WERI-Rb-1 (cell line): ENCODE measurements around the gene IL17RA.

Experiments used
- DNase-seq: peaks from one replicate; pipeline ENCODE4 v3.0.0-alpha.2; 2020
- H3K27ac ChIP-seq: fragments of 250-450 bp; sonication (Bioruptor Pico); 2 replicates; pipeline ENCODE4 v1.5.1; 2020; ENCODE audit warnings: mild to moderate bottlenecking, moderate library complexity
- H3K27me3 ChIP-seq: fragments of 250-450 bp; sonication (Bioruptor Pico); 2 replicates; pipeline ENCODE4 v1.5.1; 2021; ENCODE audit warnings: mild to moderate bottlenecking, low read depth, moderate library complexity; ENCODE audit not compliant: insufficient read depth, severe bottlenecking
- H3K36me3 ChIP-seq: fragments of 250-450 bp; sonication (Bioruptor Pico); 2 replicates; pipeline ENCODE4 v1.5.1; 2020; ENCODE audit warnings: mild to moderate bottlenecking, moderate library complexity
- H3K4me3 ChIP-seq: 2 replicates; pipeline ENCODE4 v1.5.1; 2011; ENCODE audit warnings: low read depth, mild to moderate bottlenecking, control low read depth, low read length
- H3K9me3 ChIP-seq: fragments of 250-450 bp; sonication (Bioruptor Pico); 2 replicates; pipeline ENCODE4 v1.5.1; 2021; ENCODE audit warnings: mild to moderate bottlenecking, moderate library complexity; ENCODE audit not compliant: severe bottlenecking
- TF ChIP-seq, protein P1 (sequence below): IDR thresholded peaks from 2 replicates; pipeline ENCODE4 v1.5.1; 2011; ENCODE audit warnings: low read depth, mild to moderate bottlenecking, control low read depth, inconsistent platforms, low read length

Gene IL17RA

GRCh38 chr22:17079572-17079971, 5.2 kb upstream of the IL17RA start:
- Histone ChIP-seq H3K27ac (no peak overlapping the region), H3K36me3 (no peaks in the 10 kb centered on the region)
- no peak for DNase-seq

DNA sequence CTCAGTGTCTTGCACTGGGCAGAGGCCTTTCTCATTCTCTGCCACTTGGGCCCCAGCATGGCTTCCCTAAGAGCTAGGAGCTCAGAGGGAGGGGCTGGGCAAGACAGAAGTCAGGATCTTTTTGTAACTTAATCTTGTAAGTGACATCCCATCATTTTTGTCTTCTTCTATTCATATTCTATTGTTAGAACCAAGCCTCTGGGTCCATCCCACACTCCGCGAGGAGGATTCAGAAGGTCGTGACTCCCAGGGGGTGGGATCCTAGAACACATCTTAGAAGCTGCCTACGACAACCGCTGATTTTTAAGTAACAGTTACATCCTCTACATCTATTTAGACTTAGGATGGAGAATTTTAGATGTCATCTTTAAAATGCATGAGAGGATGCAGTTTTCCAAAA, 1.5 kb upstream of the IL17RA start:
- no peaks in the 10 kb centered on the region; the same call in 1 of the 2 replicates for H3K36me3 ChIP-seq

More at GRCh38 chr22:17079572-17079971, 5.2 kb upstream of the IL17RA start:
- Histone ChIP-seq H3K4me3 (no peak overlapping the region), H3K27me3 (peaks cover 1% of the 10 kb centered on the region), H3K9me3 (no peaks in the 10 kb centered on the region)
- TF ChIP-seq, protein P1, sequence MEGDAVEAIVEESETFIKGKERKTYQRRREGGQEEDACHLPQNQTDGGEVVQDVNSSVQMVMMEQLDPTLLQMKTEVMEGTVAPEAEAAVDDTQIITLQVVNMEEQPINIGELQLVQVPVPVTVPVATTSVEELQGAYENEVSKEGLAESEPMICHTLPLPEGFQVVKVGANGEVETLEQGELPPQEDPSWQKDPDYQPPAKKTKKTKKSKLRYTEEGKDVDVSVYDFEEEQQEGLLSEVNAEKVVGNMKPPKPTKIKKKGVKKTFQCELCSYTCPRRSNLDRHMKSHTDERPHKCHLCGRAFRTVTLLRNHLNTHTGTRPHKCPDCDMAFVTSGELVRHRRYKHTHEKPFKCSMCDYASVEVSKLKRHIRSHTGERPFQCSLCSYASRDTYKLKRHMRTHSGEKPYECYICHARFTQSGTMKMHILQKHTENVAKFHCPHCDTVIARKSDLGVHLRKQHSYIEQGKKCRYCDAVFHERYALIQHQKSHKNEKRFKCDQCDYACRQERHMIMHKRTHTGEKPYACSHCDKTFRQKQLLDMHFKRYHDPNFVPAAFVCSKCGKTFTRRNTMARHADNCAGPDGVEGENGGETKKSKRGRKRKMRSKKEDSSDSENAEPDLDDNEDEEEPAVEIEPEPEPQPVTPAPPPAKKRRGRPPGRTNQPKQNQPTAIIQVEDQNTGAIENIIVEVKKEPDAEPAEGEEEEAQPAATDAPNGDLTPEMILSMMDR = no peak

GRCh38 chr22:17083811-17084441, 874 bp upstream of the IL17RA start:
- Histone ChIP-seq H3K4me3 (peak overlapping the region; percentile 61), H3K9me3 (no peaks in the 10 kb centered on the region), H3K27me3 (no peaks in the 10 kb centered on the region), H3K36me3 (no peaks in the 10 kb centered on the region; the same call in 1 of the 2 replicates), H3K27ac (peak overlapping the region; percentile 66)
- TF ChIP-seq, protein P1 = no peak
- no peak for DNase-seq

More for the DNA sequence above, 1.5 kb upstream of the IL17RA start:
- Histone ChIP-seq H3K27me3 (no peaks in the 10 kb centered on the region), H3K27ac (no peak overlapping the region), H3K4me3 (no peak overlapping the region), H3K9me3 (no peaks in the 10 kb centered on the region)
- no peak for DNase-seq
- TF ChIP-seq, protein P1 = no peak

DNA sequence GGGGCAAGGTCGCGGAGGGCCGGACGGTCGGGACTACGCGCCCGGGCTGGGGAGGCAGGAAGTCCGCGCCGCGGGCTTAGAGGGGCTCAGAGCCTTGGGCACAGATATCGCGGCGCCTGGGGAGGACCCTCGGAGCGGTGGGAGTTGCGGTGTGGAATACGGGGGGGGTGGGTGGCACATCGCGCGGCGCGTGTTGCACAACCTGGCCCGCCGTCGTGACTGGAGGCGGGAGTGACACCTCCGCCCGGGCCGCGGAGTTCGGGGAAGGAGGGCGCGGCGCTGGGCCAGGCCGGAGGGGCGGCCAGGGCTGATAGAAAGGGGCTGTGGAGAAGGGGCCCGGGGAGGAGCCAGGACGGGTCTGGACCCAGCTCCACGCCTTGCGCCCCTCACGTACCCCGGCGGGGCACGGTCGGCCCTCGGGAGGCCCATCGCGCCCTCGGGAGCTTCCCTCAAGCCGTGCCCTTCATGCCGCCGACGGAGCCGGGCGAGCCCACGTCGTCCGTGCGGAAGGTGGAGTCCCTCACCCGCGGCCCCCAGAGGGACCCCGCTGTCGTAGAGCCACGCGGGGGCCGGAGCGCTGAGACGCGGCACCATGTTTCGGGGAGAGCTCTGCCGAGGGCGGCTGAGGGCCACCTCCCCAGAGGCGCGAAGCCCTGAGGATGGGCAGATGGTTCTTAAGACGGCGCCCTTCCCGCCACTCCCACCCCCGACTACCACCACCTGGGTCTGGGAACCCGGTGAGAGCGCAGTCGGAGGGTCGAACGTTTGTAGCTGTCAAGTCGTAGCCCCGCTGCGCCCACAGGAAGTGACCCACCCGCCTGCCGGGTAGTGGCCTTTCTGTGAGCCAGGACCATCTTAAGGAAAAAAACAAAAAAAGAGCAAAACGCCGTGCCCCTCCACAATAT, 729 bp downstream of the IL17RA start:
- DNase-seq = no peak
- H3K9me3 ChIP-seq = no peaks in the 10 kb centered on the region
- H3K4me3 ChIP-seq = peak overlapping the region; percentile 61
- no peaks in the 10 kb centered on the region; the same call in 1 of the 2 replicates for H3K36me3 ChIP-seq
- H3K27me3 ChIP-seq = no peaks in the 10 kb centered on the region
- peak overlapping the region; percentile 66 for H3K27ac ChIP-seq
- TF ChIP-seq, protein P1 = no peak

GRCh38 chr22:17086296-17086695, 1.5 kb downstream of the IL17RA start:
- H3K36me3 ChIP-seq = no peaks in the 10 kb centered on the region; the same call in 1 of the 2 replicates
- DNase-seq = no peak
- H3K9me3 ChIP-seq = no peaks in the 10 kb centered on the region
- no peak overlapping the region for H3K4me3 ChIP-seq
- H3K27ac ChIP-seq = no peak overlapping the region
- TF ChIP-seq, protein P1 = no peak
- H3K27me3 ChIP-seq = no peaks in the 10 kb centered on the region
